ENCODE measurements around the gene RAB11FIP3. TPM values are rescaled to one million over a fixed set of nuclear protein-coding genes. Genes with fewer than 3 reads are reported as not detected.

The RAB11FIP3 gene
- total and polyA plus RNA-seq, 2 of the 13 experiments (the other 11 are each of a cell fraction or from before 2014, with no cell fraction given): 34.3 to 57.6 TPM

DNA sequence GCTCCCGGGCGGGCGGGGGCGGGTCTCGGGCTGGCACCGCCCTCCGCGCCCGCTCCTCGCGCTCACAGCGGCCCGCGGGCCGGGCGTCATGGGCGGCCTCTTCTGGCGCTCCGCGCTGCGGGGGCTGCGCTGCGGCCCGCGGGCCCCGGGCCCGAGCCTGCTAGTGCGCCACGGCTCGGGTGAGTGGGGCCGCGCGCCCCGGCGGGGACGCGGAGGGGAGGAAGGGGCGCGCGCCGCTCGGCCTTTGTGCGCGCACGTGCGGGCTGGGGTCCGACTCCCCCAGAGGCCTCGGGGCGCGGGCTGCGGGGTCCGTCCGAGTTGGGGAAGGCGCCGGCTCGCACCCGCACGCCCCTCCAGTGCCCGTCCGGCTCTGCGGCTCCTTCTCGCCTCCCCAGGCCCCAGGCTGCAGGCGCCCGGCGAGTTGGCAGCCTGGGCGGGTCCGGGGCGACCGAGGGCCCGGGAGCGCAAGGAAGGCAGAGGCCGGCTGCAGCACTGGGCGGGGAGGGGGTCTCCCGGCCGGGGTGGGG, 28.3 kb upstream of the RAB11FIP3 start, which contains the start of gene NME4:
TSS of gene NME4 (plus strand) at position 65 of the 527 bp plus-strand sequence. CDS start at position 89, 24 bp downstream.
- CTCF ChIA-PET (ENCODE audit: low intra/inter-chr PET ratio, low total read pairs): no interaction called here
- no peak for TF ChIP-seq PHB2 (IDR thresholded peaks at IDR 0.05; ENCODE audit: partially characterized antibody)
- TF ChIP-seq ZNF660 (CRISPR knock-in tag; IDR thresholded peaks at IDR 0.05; ENCODE audit: borderline replicate concordance, low read depth): no peak
- peak; percentile 63; the same call in 1 of the 2 replicates for TF ChIP-seq ZFX (CRISPR knock-in tag; IDR thresholded peaks at IDR 0.05; ENCODE audit: low read depth)
- TF ChIP-seq, protein P1, sequence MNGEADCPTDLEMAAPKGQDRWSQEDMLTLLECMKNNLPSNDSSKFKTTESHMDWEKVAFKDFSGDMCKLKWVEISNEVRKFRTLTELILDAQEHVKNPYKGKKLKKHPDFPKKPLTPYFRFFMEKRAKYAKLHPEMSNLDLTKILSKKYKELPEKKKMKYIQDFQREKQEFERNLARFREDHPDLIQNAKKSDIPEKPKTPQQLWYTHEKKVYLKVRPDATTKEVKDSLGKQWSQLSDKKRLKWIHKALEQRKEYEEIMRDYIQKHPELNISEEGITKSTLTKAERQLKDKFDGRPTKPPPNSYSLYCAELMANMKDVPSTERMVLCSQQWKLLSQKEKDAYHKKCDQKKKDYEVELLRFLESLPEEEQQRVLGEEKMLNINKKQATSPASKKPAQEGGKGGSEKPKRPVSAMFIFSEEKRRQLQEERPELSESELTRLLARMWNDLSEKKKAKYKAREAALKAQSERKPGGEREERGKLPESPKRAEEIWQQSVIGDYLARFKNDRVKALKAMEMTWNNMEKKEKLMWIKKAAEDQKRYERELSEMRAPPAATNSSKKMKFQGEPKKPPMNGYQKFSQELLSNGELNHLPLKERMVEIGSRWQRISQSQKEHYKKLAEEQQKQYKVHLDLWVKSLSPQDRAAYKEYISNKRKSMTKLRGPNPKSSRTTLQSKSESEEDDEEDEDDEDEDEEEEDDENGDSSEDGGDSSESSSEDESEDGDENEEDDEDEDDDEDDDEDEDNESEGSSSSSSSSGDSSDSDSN (CRISPR knock-in tag; IDR thresholded peaks at IDR 0.05): peak; percentile 61; the same call in 1 of the 2 replicates
- TF ChIP-seq SRY (CRISPR knock-in tag; IDR thresholded peaks at IDR 0.05): peak; percentile 8; the same call in 1 of the 2 replicates
- TF ChIP-seq SKI (IDR thresholded peaks at IDR 0.05; ENCODE audit: partially characterized antibody): peak; percentile 27
- peak; percentile 19; the same call in 1 of the 3 replicates for TF ChIP-seq MXI1 (IDR thresholded peaks at IDR 0.05; ENCODE audit: borderline replicate concordance, low read depth, low read length)
- TF ChIP-seq NFE2 (CRISPR knock-in tag; IDR thresholded peaks at IDR 0.05): no peak
- TF ChIP-seq ZNF235 (CRISPR knock-in tag; IDR thresholded peaks at IDR 0.05; ENCODE audit: borderline replicate concordance): 0 out of 2 replicates have a peak, but pooled peaks have one; percentile 30
- peak; percentile 18; the same call in 1 of the 2 replicates for TF ChIP-seq ZNF563 (CRISPR knock-in tag; IDR thresholded peaks at IDR 0.05)
- TF ChIP-seq HNRNPLL (IDR thresholded peaks at IDR 0.05; ENCODE audit: low read depth, low read length, poor library complexity, severe bottlenecking): peak; percentile 37
- 0 out of 2 replicates have a peak, but pooled peaks have one; percentile 14 for TF ChIP-seq ZNF329 (CRISPR knock-in tag; IDR thresholded peaks at IDR 0.05; ENCODE audit: low read depth)
- 0 out of 2 replicates have a peak, but pooled peaks have one; percentile 20 for TF ChIP-seq ZSCAN21 (CRISPR knock-in tag; IDR thresholded peaks at IDR 0.05; ENCODE audit: borderline replicate concordance)
- 0 out of 2 replicates have a peak, but pooled peaks have one; percentile 7 for TF ChIP-seq KLF6 (CRISPR knock-in tag; IDR thresholded peaks at IDR 0.05)
- peak; percentile 49; the same call in 1 of the 2 replicates for TF ChIP-seq SP4 (CRISPR knock-in tag; IDR thresholded peaks at IDR 0.05)
- TF ChIP-seq RBM39 (IDR thresholded peaks at IDR 0.05; ENCODE audit: low read depth, low read length, poor library complexity, severe bottlenecking): no peak
- TF ChIP-seq ZBTB14 (CRISPR knock-in tag; IDR thresholded peaks at IDR 0.05): peak; percentile 84
- peak; percentile 52; the same call in 1 of the 2 replicates for TF ChIP-seq YEATS4 (CRISPR knock-in tag; IDR thresholded peaks at IDR 0.05; ENCODE audit: borderline replicate concordance)
- no peak for TF ChIP-seq ZC3H13 (CRISPR knock-in tag; IDR thresholded peaks at IDR 0.05)

More for the DNA sequence above, 28.3 kb upstream of the RAB11FIP3 start, which contains the start of gene NME4:
- no peaks in the 10 kb centered on the region for H4K20me1 ChIP-seq (ENCODE audit: insufficient read depth, low read length)
- FAIRE-seq (no peak), ATAC-seq (peak; percentile 23), DNase-seq (ENCODE audit: low spot score) (no peak)
- BruUV-seq (replicated peaks): no TSS peak
- no peak within 1 kb of the TSS for H2AFZ ChIP-seq (ENCODE audit: low read length)
- H3K27me3 ChIP-seq (ENCODE audit: control insufficient read depth in 1 of 2, insufficient read depth in 2 of 2, low read length in 2 of 2): no peaks in the 10 kb centered on the region
- POLR2A ChIA-PET: interaction anchor here (0.9 to 1.8 kb wide), 6 partner anchors 9 to 191 kb away, joined by 3 to 10 read pairs (median 3); partner anchors contain the start of genes CAPN15 and PGAP6
- peaks cover 37% of the 10 kb centered on the region for H3K4me1 ChIP-seq (ENCODE audit: insufficient read depth, low read length)
- H3K79me2 ChIP-seq (ENCODE audit: insufficient read depth, low read length): peaks cover 14% of the 10 kb centered on the region
- WGBS (ENCODE audit: low lambda C conversion rate): 0% methylated on average over 6 of the region's 75 CpGs
- intact Hi-C loops (cut with micrococcal nuclease; ENCODE audit: unreplicated experiment) (no loop called here), in situ Hi-C loops (cut with HindIII; ENCODE audit: extremely low pct_ligation_motif_present, low pct_unique_long_range_greater_than_20kb) (loop anchor here (5.0 kb wide), 1 partner anchor 100 kb away; no protein-coding TSS in a partner anchor)
- H3K36me3 ChIP-seq (replicated peaks in 1 of 2; ENCODE audit: control insufficient read depth in 1 of 2, insufficient read depth in 2 of 2, low read length in 2 of 2): peaks cover 0 to 4% of the 10 kb centered on the region in 2 experiments; a peak in 2 of 5 replicates
- peak within 1 kb of the TSS; percentile 60 to 81 (median 81) for H3K4me3 ChIP-seq (replicated peaks in 1 of 3; ENCODE audit: insufficient read depth in 1 of 3, low read depth in 2 of 3, low read length in 3 of 3)
- H3K9me3 ChIP-seq (ENCODE audit: low read length): no peaks in the 10 kb centered on the region
- peak within 1 kb of the TSS; percentile 94 for H3K27ac ChIP-seq (ENCODE audit: extremely low read length, insufficient read depth, low read length)
- peak within 1 kb of the TSS; percentile 88 for H3K9ac ChIP-seq (ENCODE audit: insufficient read depth, low read depth, low read length)
- peak within 1 kb of the TSS; percentile 99 for H3K4me2 ChIP-seq (ENCODE audit: low read depth, low read length)
